ENCODE results near the gene GRIP1. TPM values are rescaled to one million over a fixed set of nuclear protein-coding genes. Genes with fewer than 3 reads are reported as not detected.

The GRIP1 gene
- total RNA-seq, 1 experiment from 2014 or later = 0.23 TPM

DNA sequence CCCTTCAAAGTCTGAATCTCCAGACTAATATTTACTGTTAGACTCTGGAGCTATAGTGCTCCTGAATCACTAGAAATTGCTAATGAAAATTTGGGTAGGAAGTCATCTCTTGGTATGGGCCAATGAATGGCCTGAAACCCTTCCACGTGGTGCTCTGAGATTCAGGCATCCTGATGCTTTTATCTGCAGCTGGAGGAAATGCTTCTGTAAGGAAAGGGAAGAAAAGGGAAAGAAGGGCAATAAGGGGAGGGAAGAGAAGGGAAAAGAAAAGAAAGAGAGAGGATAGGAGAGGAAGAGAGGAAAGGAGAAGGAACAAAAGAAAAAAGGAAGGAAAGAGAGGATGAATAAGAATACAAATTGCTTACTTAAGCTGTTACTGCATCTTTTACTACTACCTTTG is 182.3 kb downstream of the GRIP1 start:
- Histone ChIP-seq H3K4me3 (ENCODE audit: low read depth, low read length) (no peak overlapping the region), H3K36me3 (ENCODE audit: control insufficient read depth, insufficient read depth, low read length) (no peaks in the 10 kb centered on the region), H3K9me3 (no peaks in the 10 kb centered on the region), H3K4me1 (no peaks in the 10 kb centered on the region), H3K27me3 (replicated peaks; ENCODE audit: control insufficient read depth, insufficient read depth, low read length) (peaks cover 3% of the 10 kb centered on the region)
- ChIA-PET CTCF (no interaction called here), POLR2A (no interaction called here)
- Mint-ChIP-seq H3K27me3 (ENCODE audit: insufficient read depth, unreplicated experiment) (peaks cover 16% of the 10 kb centered on the region), H3K9me3 (ENCODE audit: unreplicated experiment) (no peaks in the 10 kb centered on the region), H3K4me1 (ENCODE audit: low read depth, unreplicated experiment) (no peaks in the 10 kb centered on the region), H3K4me3 (ENCODE audit: unreplicated experiment) (no peak overlapping the region), H3K27ac (ENCODE audit: unreplicated experiment) (no peak overlapping the region), H3K36me3 (ENCODE audit: insufficient read depth, unreplicated experiment) (no peaks in the 10 kb centered on the region)
- DNase-seq = no peak
- TF ChIP-seq, protein P1, sequence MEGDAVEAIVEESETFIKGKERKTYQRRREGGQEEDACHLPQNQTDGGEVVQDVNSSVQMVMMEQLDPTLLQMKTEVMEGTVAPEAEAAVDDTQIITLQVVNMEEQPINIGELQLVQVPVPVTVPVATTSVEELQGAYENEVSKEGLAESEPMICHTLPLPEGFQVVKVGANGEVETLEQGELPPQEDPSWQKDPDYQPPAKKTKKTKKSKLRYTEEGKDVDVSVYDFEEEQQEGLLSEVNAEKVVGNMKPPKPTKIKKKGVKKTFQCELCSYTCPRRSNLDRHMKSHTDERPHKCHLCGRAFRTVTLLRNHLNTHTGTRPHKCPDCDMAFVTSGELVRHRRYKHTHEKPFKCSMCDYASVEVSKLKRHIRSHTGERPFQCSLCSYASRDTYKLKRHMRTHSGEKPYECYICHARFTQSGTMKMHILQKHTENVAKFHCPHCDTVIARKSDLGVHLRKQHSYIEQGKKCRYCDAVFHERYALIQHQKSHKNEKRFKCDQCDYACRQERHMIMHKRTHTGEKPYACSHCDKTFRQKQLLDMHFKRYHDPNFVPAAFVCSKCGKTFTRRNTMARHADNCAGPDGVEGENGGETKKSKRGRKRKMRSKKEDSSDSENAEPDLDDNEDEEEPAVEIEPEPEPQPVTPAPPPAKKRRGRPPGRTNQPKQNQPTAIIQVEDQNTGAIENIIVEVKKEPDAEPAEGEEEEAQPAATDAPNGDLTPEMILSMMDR (IDR thresholded peaks at IDR 0.05; ENCODE audit: insufficient read depth in 1 of 2, low read depth in 1 of 2, low read length in 1 of 2, severe bottlenecking in 1 of 2, unreplicated experiment in 1 of 2) = no peak
- no TSS peak for BruUV-seq (replicated peaks)
- intact Hi-C loops (cut with micrococcal nuclease; ENCODE audit: unreplicated experiment) = no loop called here

DNA sequence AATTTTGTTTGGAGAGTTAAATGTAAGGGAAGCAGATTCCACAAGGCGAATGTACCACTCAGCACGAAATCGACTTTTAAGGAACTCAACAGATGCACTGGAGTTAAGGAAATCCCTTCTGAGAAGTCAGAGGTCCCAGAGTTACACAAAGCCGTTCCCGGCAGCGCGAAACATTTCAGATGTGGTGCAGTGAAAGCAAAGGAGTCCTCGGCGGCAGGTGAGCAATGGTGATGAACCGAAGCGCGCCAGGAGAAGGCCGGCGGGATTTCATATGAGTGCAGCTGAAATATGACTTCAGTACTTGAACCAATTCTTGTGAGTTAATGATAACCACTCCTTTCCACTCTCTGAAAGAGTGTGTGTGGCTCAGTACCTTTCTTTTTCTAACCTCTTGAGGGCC is 183.2 kb downstream of the GRIP1 start:
- Mint-ChIP-seq H3K9me3 (ENCODE audit: unreplicated experiment) (no peaks in the 10 kb centered on the region), H3K4me1 (ENCODE audit: low read depth, unreplicated experiment) (no peaks in the 10 kb centered on the region), H3K27me3 (ENCODE audit: insufficient read depth, unreplicated experiment) (peaks cover 23% of the 10 kb centered on the region), H3K4me3 (ENCODE audit: unreplicated experiment) (no peak overlapping the region), H3K36me3 (ENCODE audit: insufficient read depth, unreplicated experiment) (no peaks in the 10 kb centered on the region), H3K27ac (ENCODE audit: unreplicated experiment) (no peak overlapping the region)
- Histone ChIP-seq H3K4me3 (ENCODE audit: low read depth, low read length) (no peak overlapping the region), H3K36me3 (ENCODE audit: control insufficient read depth, insufficient read depth, low read length) (no peaks in the 10 kb centered on the region), H3K4me1 (no peaks in the 10 kb centered on the region), H3K9me3 (no peaks in the 10 kb centered on the region), H3K27me3 (replicated peaks; ENCODE audit: control insufficient read depth, insufficient read depth, low read length) (peaks cover 3% of the 10 kb centered on the region)
- no peak for DNase-seq
- CTCF ChIA-PET = no interaction called here
- BruUV-seq (replicated peaks) = no TSS peak
- POLR2A ChIA-PET = no interaction called here
- intact Hi-C loops (cut with micrococcal nuclease; ENCODE audit: unreplicated experiment) = no loop called here
- TF ChIP-seq, protein P1 (IDR thresholded peaks at IDR 0.05; ENCODE audit: insufficient read depth in 1 of 2, low read depth in 1 of 2, low read length in 1 of 2, severe bottlenecking in 1 of 2, unreplicated experiment in 1 of 2) = no peak

DNA sequence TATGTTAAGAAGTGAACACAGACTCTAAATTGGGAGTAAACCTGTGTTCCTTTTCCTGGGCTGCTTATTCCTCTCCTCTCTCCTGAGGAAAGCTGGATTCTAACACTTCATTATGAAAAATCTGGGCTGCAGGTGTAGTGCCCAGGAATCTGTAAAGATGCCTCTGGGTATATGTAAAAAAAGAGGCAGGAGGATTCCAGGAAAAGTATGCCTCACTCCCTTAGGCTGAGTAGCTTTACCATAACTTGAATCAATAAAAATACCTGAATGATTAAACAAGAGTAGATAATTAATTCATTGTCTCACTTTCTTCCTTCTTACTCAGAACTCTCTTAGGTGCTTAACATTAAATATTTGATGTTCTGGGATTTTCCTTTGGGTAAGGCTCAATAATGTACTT is 185.1 kb downstream of the GRIP1 start:
- no peaks in the 10 kb centered on the region for H3K4me1 ChIP-seq
- intact Hi-C loops (cut with micrococcal nuclease; ENCODE audit: unreplicated experiment) = no loop called here
- H3K9me3 Mint-ChIP-seq (ENCODE audit: unreplicated experiment) = no peaks in the 10 kb centered on the region
- peaks cover 3% of the 10 kb centered on the region for H3K27me3 ChIP-seq (replicated peaks; ENCODE audit: control insufficient read depth, insufficient read depth, low read length)
- CTCF ChIA-PET = no interaction called here
- no peaks in the 10 kb centered on the region for H3K9me3 ChIP-seq
- DNase-seq = no peak
- H3K36me3 Mint-ChIP-seq (ENCODE audit: insufficient read depth, unreplicated experiment) = no peaks in the 10 kb centered on the region
- TF ChIP-seq, protein P1 (IDR thresholded peaks at IDR 0.05; ENCODE audit: insufficient read depth in 1 of 2, low read depth in 1 of 2, low read length in 1 of 2, severe bottlenecking in 1 of 2, unreplicated experiment in 1 of 2) = no peak
- no peaks in the 10 kb centered on the region for H3K36me3 ChIP-seq (ENCODE audit: control insufficient read depth, insufficient read depth, low read length)
- H3K4me3 ChIP-seq (ENCODE audit: low read depth, low read length) = no peak overlapping the region
- peaks cover 27% of the 10 kb centered on the region for H3K27me3 Mint-ChIP-seq (ENCODE audit: insufficient read depth, unreplicated experiment)
- H3K4me3 Mint-ChIP-seq (ENCODE audit: unreplicated experiment) = no peak overlapping the region
- no peak overlapping the region for H3K27ac Mint-ChIP-seq (ENCODE audit: unreplicated experiment)
- no TSS peak for BruUV-seq (replicated peaks)
- POLR2A ChIA-PET = no interaction called here
- no peaks in the 10 kb centered on the region for H3K4me1 Mint-ChIP-seq (ENCODE audit: low read depth, unreplicated experiment)
